GM21526 (cell line): ENCODE measurements around the gene RAB3A.
A peak's percentile ranks its signal among the peaks of the same experiment; 100 is the strongest.

Source experiments
- ATAC-seq: cut with Tn5 transposase; IDR thresholded peaks from one replicate; pipeline ENCODE4 v1.9.1; 2021; ENCODE audit warnings: moderate library complexity; ENCODE audit not compliant: unreplicated experiment, low FRiP score

RAB3A gene

DNA sequence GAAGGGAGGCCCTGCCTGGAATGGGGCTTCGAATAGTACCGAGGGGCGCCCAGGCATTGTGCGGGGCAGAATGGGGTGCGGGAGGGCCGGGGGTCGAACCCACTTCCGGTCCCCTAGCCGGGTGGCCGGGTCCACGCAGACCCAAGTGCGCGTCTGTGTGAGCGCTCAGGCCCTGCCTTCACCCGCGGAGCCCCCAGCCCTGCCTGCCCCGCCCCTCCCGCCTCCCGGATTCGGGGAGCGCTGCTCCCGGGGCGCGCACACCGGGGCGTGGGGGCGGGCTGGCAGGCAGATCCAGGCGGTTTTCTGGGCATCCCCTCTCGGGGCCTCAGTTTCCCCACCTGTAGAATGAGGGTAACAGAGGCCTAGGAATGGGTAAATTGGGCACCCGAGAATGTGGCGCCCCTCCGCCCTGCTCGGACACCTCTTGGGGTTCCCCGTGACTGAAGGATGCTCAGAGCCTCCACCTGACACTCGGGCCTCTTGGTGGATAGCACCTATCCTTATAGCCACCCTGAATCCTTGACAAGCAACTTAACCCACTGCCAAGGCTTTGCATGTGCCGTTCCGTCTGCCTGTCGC, 50.2 kb downstream of the RAB3A start:
- no peak for ATAC-seq

DNA sequence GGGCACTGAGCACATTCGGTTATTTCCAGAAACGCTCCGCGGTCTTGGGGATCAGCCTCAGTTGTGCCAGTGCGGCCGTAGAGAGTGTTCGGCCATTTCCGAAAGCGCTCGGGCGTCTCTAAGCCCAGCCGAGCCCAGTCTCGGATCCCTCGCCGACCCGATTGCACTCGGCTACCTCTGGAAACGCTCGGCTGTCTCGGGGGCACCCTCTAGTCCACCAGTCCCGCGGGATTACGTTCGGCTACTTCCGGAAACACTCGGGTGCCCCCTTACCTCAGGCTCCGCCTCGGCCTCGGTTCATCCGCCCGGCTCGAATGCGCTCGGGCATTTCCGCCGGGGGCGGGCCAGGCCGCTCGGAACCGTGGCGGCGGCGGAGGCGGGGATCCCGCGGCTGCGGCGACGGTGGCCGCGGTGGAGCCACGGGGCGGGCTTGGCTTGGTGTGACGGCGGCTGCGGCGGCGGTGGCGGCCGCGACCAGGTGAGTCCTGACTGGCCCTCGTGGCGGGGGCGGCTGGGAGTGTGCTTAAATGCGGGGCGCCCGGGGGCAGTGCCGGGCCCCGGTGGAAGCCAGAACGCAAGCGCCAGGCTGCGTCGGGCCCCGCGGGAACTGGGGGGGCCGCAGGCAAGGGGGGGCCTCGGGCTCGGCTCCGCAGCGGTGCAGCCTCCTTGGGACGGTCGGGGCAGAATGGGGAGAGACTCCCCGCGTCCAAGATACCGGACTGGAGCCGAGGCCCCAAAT, 50.9 kb downstream of the RAB3A start, which contains the start of gene PIK3R2:
TSS of gene PIK3R2 (plus strand) at position 347 of the 739 bp plus-strand sequence. CDS start 2,717 bp downstream, outside the sequence.
- ATAC-seq: peak; percentile 68

DNA sequence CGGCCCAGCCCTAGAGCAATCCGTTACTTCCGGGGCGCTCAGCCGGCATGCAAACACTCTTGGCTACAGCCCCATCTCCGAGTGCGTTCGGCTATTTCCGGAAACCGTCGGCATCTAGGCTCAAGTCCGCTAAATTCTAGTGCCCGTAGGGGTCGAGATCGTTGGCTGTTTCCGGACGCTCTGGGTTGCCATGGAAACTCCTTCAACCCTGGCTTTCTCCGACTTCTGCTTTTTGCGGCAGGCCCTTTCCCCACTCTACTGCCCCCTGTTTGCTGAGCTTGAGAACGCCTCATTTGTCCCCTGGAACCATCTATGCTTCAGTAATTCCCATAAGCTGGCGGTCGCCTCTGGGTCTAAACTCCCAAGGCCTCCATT, 51.4 kb downstream of the RAB3A start:
- peak; percentile 60 for ATAC-seq

DNA sequence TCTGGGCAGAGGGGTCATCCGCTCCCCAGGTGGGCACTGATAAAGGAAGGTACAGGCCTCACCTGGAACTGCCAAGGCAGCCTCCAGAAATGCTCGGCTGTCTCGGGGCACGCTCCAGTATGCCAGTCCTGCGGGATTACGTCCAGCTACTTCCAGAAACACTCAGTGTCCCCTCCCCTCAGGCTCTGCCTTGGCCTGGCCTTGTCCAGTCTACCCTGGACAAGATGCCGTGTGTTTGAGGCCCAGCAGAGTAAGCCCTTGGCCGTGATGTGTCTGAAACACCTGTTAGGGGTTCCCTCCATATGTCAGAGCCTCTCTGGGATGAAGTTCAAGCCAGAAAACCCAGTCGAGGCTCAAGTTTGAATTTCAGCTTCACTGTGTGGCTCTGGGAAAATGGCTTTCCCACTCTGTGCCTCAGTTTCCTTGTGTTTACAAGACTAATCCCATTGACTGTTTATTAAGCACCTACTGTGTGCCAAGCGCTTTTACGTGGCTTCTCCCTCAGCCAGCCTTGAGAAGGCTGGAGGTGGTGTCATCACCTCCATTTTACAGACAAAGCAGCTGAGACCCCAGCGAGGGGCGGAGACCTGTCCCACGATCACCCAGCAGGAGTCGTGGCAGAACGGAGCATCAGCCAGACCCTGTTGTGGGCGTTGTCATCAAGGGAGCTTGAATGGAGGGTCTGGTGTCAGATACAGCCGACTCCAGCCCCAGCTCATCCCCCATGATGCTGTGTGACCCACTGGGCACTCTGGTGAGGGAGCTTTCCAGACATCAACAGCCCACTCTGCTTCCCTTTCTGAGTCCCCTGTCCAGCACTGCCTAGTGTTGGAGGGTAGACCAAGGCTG, 52.8 kb downstream of the RAB3A start:
- no peak for ATAC-seq

DNA sequence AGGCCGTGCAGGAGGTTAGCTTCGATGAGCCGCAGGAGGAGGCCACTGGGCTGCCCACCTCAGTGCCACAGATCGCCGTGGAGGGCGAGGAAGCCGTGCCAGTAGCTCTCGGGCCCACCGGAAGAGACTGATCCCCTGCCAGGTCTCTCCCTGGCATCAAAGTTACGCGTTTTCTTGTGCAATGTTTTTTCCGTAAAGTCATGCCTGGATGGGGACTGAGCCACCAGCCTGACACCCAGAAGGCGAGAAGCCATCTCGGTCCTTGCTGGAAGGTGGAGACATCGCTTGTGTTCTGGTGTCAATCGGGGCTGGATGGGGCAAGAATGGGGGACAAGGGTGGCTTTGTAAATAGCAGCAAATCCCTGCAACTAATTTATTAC, 54.3 kb downstream of the RAB3A start:
- ATAC-seq: no peak

DNA sequence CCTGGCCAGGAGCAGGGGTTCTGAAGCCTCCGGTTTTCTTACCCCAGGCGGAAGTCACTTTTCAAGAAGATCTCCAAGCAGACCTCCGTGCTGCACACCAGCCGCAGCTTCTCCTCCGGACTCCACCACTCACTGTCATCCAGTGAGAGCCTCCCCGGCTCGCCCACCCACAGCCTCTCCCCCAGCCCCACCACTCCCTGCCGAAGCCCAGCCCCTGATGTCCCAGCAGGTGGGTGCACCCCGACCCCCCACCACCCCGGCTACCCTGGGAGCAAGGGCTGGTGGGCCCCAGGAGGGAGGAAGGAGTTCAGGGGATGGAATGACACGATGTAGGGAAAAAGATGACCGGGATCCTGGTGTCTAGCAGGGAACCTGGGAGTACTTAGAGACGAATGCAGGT, 56.4 kb downstream of the RAB3A start:
- no peak for ATAC-seq
